Measurements from ENCODE around the gene NCKAP5.
"Not testable (repeated sequence)": the region's sequence is repeated elsewhere in the genome, so short reads cannot be mapped to it uniquely, and the experiment has no call there.

Gene NCKAP5

DNA sequence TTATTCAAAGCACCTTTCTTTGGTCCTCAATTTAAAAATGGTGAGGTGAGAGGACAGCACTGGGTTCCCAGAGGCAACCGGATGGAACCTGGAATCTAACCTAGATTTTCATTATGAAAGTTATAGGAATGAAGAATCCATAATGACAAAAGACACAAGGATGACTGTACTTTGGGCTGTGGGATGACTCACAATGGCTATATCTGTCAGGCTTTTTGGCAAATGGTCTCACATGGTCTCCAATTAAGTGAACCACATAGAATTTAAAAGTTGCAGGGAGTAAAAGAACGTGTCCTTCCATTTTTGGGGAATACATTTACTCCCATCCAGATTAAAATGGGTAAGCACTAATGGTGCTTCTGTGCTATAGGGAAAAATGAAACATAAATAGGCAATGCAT, 866.5 kb downstream of the NCKAP5 start:
- DNase-seq = no peak
- ATAC-seq = no peak

DNA sequence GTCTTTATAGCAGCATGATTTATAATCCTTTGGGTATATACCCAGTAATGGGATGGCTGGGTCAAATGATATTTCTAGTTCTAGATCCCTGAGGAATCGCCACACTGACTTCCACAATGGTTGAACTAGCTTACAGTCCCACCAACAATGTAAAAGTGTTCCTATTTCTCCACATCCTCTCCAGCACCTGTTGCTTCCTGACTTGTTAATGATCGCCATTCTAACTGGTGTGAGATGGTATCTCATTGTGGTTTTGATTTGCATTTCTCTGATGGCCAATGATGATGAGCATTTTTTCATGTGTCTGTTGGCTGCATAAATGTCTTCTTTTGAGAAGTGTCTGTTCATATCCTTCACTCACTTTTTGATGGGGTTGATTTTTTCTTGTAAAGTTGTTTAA, 868.5 kb downstream of the NCKAP5 start:
- DNase-seq = not testable (repeated sequence)

DNA sequence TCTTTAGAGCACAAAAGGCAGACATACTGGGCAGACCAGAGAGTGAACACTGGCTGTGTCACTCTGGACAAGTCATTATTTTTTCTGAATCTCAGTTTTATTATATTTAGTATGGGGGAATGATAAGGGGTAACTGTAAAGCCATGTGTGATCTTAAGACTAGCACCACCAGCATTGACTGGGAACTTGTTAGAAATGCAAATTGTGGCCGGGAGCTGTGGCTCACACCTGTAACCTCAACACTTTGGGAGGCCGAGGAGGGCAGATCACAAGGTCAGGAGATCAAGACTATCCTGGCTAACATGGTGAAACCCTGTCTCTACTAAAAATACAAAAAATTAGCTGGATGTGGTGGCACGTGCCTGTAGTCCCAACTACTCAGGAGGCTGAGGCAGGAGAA, 869.9 kb downstream of the NCKAP5 start:
- ATAC-seq, DNase-seq: not testable (repeated sequence)

More for the DNA sequence above, 868.5 kb downstream of the NCKAP5 start:
- not testable (repeated sequence) for ATAC-seq

DNA sequence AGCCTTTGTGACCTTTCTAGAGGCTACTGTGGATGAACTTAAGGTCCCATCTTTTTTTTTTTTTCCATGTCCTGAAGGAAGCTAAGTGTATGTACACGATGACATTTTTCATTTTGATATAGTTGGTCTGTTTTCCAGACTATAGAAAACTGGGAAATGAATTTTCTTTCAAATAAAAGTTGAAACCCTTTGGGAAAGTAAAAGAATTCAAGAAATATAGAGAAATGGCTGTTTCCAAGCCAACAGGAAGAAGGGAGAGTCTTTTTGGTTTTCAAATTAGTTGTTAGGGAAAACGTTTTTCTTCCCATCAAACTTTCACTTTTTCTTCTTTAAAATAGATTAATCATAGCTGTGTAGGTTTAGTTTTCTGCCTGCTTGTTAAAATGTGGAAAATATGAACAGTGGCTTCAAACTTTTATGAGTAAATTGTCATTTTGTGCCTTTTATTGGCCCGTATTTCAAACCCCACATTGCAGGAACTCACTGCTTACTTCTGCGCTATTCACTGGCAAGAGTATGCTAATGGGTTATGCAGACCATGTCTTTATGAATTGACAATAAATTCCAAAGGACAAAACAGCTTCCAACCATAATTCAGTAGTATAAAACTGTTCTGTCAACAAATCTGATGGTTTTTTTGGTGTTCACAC, 870.6 kb downstream of the NCKAP5 start:
- DNase-seq (no peak), ATAC-seq (no peak)

DNA sequence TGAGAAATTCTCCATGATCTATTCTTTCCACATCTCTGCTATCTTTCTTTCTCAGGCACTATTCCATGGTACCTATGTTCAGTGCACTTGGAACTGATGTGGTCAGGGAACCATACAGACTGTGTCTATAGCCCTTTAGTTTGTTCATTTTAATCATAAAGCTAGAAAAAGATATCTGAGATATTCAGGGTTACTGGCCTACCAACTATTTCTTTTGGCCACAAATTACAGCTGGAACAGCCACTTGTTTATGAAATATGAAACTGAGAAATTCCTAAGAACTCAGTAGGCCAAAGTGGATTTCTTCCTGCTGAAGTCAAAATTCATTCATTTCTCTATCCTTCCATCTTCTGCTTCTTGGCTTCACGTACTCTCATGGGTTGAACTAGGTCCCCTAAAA, 875.4 kb downstream of the NCKAP5 start:
- no peak for DNase-seq
- ATAC-seq = no peak

DNA sequence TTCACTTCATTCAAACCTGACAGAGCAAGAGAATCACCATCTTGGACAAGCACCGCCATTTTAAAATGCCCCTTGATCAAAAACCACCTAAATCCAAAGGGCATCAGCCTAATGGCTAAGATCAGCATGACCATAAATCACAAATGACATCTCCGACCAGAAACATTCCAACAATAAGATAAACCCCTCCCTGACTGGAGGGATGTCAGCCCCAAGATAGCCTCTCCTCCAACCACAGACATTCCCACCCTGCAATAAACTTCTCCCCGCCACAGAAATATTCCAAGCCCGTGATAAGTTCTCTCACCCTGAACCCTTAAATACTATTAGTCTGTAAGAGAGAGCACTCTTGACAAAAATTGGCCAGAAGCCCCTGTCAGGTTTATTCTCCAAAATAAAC, 876.7 kb downstream of the NCKAP5 start:
- no peak for DNase-seq
- ATAC-seq = no peak

DNA sequence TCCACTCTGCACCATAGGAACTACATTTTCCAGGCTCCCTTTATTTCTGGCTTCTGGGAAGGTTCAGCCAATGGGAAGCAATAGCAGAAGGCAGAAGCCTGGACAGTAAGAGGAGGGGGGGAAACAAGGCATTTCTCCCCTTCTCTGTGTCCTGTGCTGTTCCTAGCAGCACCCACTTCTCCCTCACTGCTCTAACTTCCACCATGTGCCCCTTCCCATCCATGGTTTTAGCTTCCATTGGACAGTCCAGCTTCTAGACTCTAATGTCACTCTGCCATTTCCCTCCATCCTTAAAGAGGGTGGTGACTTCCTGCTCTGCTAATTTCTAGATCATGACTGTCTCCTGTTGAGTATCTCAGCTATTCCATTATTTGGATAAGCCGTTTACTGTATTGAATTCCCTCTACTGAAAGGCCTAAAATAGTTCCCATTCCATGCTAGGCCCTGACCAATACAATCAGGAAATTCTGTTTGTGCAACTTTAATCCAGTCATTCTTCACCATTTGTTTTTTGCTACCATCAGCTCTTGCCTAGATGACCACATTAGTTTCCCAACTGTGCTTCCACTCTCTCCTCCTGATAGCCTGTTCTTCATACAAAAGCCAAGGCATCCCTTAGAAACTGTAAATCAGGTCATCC, 877.5 kb downstream of the NCKAP5 start:
- ATAC-seq = no peak
- no peak for DNase-seq

DNA sequence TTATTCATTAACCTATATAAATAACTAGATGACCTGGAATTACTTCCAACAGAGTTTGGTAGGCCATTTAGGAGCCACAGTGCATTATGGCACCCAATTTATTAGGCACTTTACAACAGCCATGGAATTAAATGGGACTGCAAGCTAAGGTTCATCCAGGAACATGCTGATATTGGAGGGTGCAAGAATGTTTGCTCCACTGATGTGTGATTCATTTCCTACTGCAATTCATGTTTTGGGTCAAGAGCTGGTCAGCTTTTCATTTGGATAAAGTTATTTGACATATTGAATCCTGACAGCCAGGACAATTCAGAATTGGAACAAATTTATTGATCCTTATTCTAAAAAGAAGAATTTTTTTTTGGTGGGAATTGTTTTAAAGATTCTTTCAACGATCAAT, 886.5 kb downstream of the NCKAP5 start:
- no peak for ATAC-seq
- DNase-seq = no peak

DNA sequence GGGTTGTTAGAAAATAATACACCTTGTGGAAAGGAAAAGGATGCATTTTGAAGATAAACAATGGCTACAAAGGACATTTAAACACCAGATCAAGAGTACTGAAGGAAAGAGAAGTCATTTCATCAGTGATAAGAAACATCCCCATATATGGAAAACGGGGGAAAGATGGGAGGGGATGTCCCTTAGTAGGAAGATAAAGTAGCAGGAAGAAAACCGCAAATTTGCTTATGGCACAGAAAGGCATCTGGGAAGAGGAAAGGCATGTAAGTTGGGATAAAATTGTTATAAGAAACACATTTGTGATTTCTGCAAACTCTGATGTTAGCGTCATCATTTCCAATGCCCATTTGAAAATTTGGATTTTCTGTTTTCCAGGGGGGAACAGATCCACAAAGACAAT, 887.7 kb downstream of the NCKAP5 start:
- ATAC-seq = no peak
- no peak for DNase-seq

DNA sequence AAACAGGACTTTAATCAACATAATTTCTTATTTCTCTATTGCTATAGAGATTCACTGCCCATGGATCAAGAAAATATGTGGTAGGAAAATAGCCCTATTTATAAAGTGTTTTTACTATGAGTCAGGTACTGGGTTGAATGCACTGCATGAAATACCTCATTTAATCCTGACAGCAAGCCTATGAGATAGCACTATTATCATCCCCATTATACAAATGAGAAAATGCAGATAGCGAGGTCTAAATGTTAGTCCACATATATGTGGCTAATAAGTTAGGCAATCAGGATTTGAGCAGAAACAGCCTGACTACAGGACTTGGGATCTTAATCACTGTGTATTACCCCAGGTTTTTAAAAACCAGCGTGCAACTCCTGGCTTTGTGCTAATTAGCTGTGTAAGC, 889.8 kb downstream of the NCKAP5 start:
- DNase-seq = no peak
- no peak for ATAC-seq

DNA sequence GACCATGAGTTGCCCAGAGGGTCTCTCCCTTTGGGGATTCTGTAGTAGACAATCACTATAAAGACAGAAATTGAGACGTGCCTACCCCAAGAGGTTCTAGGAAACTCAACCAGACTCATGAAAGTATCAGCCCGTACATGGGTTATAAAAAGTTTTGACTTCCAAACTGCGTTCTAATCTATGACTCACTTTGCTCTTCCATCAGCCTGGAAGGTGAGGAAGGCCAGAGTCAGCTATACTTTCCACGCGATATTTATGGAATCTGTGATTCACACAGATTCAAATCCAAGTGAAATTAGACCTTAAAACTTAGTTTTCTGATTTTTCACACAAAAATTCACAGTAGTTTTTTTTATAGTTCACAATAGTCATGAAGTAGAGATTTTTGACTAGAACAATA, 890.6 kb downstream of the NCKAP5 start:
- DNase-seq (no peak), ATAC-seq (no peak)

DNA sequence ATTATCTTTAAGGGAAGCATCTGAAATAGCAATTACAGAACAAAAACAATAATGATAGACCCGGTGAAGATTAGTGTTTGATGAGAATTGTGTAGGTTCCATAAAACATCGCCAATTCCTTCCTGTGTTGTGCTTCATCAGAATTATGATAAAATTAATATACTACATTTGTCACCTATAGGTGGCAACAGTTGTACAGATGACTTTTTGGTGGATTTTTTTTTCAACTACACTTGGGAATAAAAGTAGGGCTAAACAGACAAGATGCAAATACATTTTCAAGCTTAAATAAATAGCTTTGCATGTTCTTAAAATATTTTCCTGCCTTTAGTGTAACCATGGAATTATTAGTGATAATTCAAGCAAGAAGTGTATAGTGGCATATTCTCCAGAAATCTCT, 891.3 kb downstream of the NCKAP5 start:
- DNase-seq = no peak
- ATAC-seq = no peak

DNA sequence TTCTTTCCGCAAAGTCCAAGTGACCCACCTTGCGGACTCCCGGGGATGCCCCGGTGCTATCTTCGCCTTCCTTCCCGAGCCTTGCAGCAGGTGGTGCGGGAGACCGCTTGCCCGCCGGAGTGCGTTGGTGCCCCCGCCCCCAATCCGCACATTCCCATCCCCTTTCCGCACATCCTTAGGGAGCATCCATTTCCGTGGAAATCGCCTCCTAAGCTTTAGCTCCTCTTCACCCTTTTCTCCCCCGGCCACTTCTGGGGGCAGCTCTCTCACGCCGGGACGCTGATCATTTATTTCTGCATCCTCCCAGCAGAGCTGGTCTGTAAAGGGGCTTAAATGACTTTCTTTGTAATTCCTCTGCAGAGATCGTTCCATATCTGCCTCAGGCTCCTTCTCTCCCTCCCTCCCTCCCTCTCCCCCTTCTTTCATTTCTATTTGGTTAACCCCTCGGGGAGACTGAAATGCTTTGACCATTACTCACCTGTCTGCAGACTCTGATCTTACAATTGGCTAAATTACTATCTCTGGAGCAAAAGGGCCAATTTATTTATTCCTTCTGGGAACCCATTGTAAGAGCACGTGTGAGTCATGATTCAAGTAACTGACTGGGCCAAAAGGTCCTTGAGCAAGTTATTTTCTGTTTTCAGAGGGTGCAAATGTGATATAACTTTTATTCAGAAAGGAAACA, 897.0 kb downstream of the NCKAP5 start:
- DNase-seq = no peak
- ATAC-seq = no peak

DNA sequence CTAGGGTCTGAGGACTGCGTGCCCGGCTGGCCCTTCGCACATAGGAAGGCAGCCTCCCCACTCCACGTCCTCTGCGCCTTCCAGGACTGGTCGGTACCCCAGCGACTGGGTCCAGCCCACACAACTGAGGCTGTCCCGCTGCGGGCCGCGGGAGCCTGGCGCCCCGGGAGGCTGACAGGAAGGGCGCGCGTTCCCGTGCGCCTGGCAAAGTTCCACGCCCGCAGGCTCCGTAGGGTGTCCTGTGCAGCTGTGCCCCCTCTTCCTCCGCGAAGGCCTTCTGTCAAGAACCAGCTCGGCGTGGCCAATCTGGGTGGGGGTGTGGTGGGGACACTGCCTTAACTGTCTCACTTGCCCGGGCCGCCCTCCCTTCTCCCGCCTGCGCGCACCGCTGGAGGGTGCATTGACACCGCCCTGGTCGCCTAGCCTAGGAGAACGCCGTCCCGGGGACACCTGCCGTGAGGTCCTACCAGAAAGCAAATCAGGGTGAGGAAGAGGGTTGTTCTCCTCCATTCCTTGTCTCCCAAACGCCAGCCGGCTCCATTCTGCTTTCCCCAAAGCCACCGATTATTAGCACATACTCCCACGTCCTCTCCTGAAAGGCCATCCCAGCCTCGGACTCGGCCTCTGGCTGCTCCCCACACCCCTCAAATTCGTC, 897.6 kb downstream of the NCKAP5 start:
- ATAC-seq (no peak), DNase-seq (no peak)

DNA sequence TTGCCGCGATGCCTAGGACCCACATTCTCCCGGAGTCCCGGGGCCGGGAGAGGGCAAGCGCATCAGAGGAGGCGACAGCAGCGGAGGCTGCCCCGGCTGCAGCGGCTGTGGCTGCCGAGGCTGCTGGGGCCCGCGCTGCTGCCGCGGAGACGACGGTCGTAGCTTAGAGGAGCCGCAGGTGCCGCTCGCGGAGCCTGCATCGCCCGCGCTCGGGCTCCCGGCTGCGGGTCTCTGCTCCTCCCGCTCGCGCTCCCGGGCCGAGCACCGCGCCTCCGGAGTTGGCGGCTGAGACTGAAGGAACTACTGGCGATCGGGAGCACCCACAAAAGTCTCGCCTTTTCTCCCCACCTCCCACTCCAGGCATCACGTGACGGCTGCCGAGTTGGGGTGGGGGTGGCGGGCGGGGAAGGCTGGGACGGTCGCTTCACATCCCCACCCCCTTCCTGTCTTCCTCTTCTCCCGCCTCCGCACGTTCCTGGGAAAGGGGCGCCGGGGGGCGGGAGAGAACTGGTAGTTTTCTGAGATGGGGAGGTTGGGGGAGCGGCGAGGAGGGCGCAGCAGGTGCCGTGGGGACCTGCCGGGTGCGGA, 898.3 kb downstream of the NCKAP5 start, which contains the start of gene LYPD1:
Gene LYPD1 (minus strand): TSS at position 298 of the 588 bp plus-strand sequence. CDS start 273 bp downstream, at position 25.
- no peak for ATAC-seq
- no peak for DNase-seq

DNA sequence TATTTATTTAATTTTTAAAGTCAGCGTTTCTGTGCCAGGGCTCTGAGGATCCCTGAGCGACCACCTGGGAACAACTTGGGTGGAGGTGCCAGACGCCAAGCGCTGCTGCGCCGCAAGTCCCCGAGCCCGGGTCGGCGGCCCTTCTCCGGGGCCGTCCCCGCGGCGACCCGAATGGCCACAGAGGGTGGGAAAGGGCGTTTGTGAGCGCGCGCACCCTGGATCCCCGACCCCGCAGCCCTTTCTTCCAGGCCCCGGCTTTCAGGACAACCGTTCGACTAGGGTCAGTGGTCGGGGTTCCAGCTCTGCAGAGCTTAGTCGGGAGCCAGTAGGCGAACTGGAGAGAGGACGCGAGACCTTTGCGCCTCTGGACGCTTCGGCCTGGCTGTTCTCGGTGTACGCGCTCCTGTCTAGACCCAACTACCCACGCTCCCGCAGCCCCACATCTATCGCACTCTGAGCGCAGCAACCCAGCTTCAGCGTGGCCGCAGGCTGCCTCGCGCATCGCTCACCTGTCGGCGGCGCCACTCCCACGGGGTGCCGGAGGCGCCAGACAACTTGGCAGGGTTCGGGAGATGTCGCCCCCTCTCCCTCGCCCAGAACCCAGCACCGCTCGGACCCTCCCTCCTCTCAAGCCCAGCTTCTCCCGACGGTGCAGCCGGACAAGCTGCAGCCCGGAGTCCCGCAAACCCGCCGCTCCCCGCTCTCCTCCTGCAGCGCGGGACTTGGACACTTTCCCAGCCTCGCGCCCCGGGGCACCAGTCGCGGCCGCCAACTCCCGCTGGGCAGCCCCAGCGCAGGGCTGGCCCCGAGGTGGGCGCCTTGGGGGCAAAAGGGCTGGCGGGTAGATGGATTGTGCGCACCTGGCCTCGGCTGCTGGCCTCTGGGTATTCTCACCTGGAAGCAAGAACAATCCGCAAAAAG, 899.0 kb downstream of the NCKAP5 start:
- ATAC-seq (no peak), DNase-seq (no peak)

DNA sequence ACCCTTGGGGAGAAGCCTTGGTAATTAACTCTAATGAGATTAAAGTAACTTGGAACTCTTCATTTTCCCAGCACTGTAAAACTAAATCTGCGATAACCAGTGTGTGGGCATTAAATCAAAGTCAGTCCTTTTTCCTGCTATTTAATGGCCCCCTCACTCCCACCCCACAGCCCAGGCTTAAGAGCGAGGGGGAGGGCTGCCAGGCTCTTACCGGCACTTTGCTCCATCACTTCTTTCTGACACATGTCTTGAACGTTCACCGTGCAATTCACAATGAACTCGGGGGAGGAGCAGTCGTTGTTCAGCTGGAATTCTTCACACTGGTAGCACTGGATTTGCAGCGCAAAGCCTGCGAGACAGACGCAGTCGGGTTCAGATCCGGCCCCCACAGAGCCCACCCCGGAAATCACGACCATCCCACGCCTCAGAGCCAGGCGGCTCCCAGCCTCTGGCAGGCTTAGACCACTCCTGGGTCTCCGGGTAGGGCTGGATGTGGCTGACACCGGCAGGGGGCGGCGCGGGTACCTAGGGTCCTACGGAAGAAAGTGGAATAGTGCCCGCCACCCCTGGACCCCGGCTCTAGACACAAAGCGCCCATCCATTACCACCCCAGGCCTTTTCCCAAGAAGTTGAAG, 900.0 kb downstream of the NCKAP5 start:
- DNase-seq (no peak), ATAC-seq (no peak)

DNA sequence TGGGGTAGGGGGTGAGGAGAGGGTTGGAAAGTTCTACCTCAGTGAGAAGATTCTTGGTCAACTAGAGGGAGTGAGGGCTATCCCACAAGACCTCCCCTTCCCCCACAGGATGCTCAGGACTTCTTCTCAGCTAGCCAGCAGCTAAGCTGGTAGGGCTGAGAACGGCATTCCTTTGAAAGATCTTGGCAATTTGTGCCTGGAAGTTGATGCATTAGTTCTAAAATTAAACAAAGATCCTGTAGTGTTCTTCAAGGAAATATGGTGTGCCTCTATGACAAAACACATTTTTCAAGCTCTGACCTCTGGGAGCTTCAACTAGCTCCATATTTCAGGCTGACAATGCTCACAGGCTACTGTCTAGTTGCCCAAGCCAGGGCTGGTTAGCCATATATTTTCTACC, 900.6 kb downstream of the NCKAP5 start:
- ATAC-seq (no peak), DNase-seq (no peak)

DNA sequence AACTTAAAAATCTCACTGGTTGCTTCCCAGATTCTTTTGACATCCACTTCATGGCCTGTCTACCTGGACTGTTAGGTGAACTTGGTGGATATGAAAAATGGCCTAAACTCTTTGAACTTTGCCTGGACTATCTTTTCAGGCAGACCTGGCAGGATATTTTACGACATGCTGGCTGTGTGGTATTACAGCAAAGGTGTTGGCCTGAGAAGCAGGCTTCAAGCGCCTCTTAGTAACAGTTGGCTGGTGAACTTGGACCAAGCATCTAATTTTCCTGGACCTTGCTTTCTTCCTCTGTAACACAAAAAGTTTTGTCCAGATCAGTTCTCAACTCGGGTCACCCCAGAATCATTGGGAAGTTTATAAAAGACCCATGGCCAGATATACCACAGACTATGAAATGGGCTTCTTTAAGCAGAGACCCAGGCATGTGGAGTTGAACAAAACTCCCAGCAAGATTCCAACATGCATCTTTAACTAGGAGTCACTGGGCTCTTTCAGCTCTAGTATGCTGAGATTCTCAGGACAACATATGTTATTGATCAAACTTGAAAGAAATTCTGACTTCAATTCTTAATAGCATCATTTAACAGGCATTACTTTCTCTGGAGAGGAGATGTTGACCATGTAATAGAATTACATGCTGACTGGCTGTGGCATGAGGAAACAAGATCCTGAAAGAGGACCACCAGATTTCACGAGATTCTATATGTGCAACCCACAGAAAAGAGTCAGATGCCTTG, 902.7 kb downstream of the NCKAP5 start:
- ATAC-seq = no peak

DNA sequence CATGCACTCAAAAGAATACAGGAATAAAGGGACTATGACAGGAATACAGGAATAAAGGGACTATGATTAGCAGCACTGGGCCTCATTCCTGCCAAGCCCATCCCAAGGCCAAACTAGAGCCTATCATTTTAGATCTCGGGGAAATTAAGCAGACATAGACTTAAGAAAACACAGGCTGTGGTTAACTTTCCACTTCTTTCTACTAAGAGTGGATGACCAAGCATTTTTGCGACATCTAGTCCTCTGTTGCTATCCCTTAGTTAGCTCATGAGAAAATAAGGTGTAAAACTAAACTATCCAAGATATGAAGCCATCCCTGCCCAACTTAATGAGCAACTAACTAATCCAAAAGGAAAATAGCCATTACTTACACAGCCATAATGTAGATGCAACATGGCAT, 904.2 kb downstream of the NCKAP5 start:
- ATAC-seq (no peak), DNase-seq (no peak)

More for the DNA sequence above, 902.7 kb downstream of the NCKAP5 start:
- DNase-seq = no peak

Data from stimulated activated naive CD8-positive, alpha-beta T cell treated with anti-CD3 and anti-CD28 coated beads, Interleukin-15, Interleukin-2, amounts not matched to agents 100 U/mL and 50 U/mL, for 24 hours (primary cell).